NCI-H187 treated with DMSO at 0.1 percent for 48 hours (cell line): ENCODE measurements around the gene MYCN.
"Not testable (repeated sequence)": the region's sequence is repeated elsewhere in the genome, so short reads cannot be mapped to it uniquely, and the experiment has no call there.

ENCODE experiments used
- DNase-seq: peaks from one replicate; lab custom pipeline; 2025; lab: John Stamatoyannopoulos, UW

MYCN gene

GRCh38 chr2:15907461-15908324, 32.7 kb upstream of the MYCN start:
- DNase-seq = no peak

GRCh38 chr2:15908371-15908770, 32.0 kb upstream of the MYCN start:
- no peak for DNase-seq

GRCh38 chr2:15909157-15909556, 31.2 kb upstream of the MYCN start:
- no peak for DNase-seq

GRCh38 chr2:15909736-15910135, 30.6 kb upstream of the MYCN start:
- no peak for DNase-seq

- DNase-seq = not testable (repeated sequence)
Observed at GRCh38 chr2:15911270-15911669, 29.1 kb upstream of the MYCN start.

- DNase-seq = no peak
Observed at GRCh38 chr2:15911686-15912085, 28.7 kb upstream of the MYCN start.

GRCh38 chr2:15912203-15912602, 28.1 kb upstream of the MYCN start:
- DNase-seq = no peak

- no peak for DNase-seq
Observed at GRCh38 chr2:15913146-15913545, 27.2 kb upstream of the MYCN start.

GRCh38 chr2:15914596-15915385, 25.6 kb upstream of the MYCN start:
- no peak for DNase-seq

- not testable (repeated sequence) for DNase-seq
Observed at GRCh38 chr2:15915546-15915945, 24.8 kb upstream of the MYCN start.

GRCh38 chr2:15916336-15916735, 24.0 kb upstream of the MYCN start:
- DNase-seq = no peak

- DNase-seq = no peak
Observed at GRCh38 chr2:15918761-15919356, 21.5 kb upstream of the MYCN start.

GRCh38 chr2:15919716-15920434, 20.5 kb upstream of the MYCN start:
- no peak for DNase-seq

- no peak for DNase-seq
Observed at GRCh38 chr2:15920696-15921095, 19.7 kb upstream of the MYCN start.

GRCh38 chr2:15923597-15923996, 16.8 kb upstream of the MYCN start:
- no peak for DNase-seq

- DNase-seq = no peak
Observed at GRCh38 chr2:15925819-15926218, 14.5 kb upstream of the MYCN start.

GRCh38 chr2:15926252-15926651, 14.1 kb upstream of the MYCN start:
- no peak for DNase-seq

- DNase-seq = no peak
Observed at GRCh38 chr2:15927551-15928218, 12.7 kb upstream of the MYCN start.

GRCh38 chr2:15929008-15929407, 11.3 kb upstream of the MYCN start:
- not testable (repeated sequence) for DNase-seq

- no peak for DNase-seq
Observed at GRCh38 chr2:15929861-15930260, 10.5 kb upstream of the MYCN start.

GRCh38 chr2:15930589-15931318, 9.6 kb upstream of the MYCN start:
- DNase-seq = no peak
